Smooth muscle cell (in vitro differentiated cells): ENCODE data around the gene MVB12A. TPM values are rescaled to one million over a fixed set of nuclear protein-coding genes. Genes with fewer than 3 reads are reported as not detected.
A peak's percentile ranks its signal among the peaks of the same experiment; 100 is the strongest.

Experiments
- DNase-seq: peaks from one replicate; lab custom pipeline; 2025; ENCODE audit not compliant: unreplicated experiment; lab: John Stamatoyannopoulos, UW
- H2AFZ ChIP-seq: fragments of 200-600 bp; sonication (generic); 2 replicates; pipeline ENCODE4 v1.6.0; 2016; ENCODE audit warnings: antibody characterized with exemption, low read depth, mild to moderate bottlenecking
- H3F3A ChIP-seq: fragments of 200-600 bp; sonication (generic); 2 replicates; pipeline ENCODE4 v1.6.0; 2017; ENCODE audit warnings: antibody characterized with exemption, low read depth
- H3K27ac ChIP-seq: fragments of 200-600 bp; sonication (generic); 2 replicates; pipeline ENCODE4 v1.5.1; 2016; ENCODE audit warnings: low read depth, mild to moderate bottlenecking
- H3K27me3 ChIP-seq: fragments of 200-600 bp; sonication (generic); 2 replicates; pipeline ENCODE4 v1.6.1; 2016; ENCODE audit warnings: low read depth, mild to moderate bottlenecking
- H3K36me3 ChIP-seq: fragments of 200-600 bp; sonication (generic); 2 replicates; pipeline ENCODE4 v1.5.1; 2016; ENCODE audit warnings: low read depth
- H3K4me1 ChIP-seq: fragments of 200-600 bp; sonication (generic); 2 replicates; pipeline ENCODE4 v1.5.1; 2016; ENCODE audit warnings: low read depth
- H3K4me2 ChIP-seq: fragments of 200-600 bp; sonication (generic); 2 replicates; pipeline ENCODE4 v1.6.0; 2016; ENCODE audit warnings: mild to moderate bottlenecking
- H3K4me3 ChIP-seq: fragments of 200-600 bp; sonication (generic); 2 replicates; pipeline ENCODE4 v1.5.1; 2016; ENCODE audit warnings: mild to moderate bottlenecking
- H3K79me2 ChIP-seq: fragments of 200-600 bp; sonication (generic); 2 replicates; pipeline ENCODE4 v1.6.0; 2016; ENCODE audit warnings: low read depth, mild to moderate bottlenecking
- H3K9ac ChIP-seq: fragments of 200-600 bp; sonication (generic); 2 replicates; pipeline ENCODE4 v1.6.0; 2016; ENCODE audit warnings: low read depth
- H3K9me3 ChIP-seq: fragments of 200-600 bp; sonication (generic); replicated peaks from 2 replicates; pipeline ENCODE4 v1.5.1; 2016; ENCODE audit warnings: low read depth
- H4K20me1 ChIP-seq: fragments of 200-600 bp; sonication (generic); 2 replicates; pipeline ENCODE4 v1.6.0; 2016; ENCODE audit warnings: low read depth
- CTCF ChIP-seq: fragments of 200-600 bp; sonication (generic); IDR thresholded peaks from 2 replicates; pipeline ENCODE4 v1.5.1; 2017; ENCODE audit warnings: borderline replicate concordance, mild to moderate bottlenecking, antibody characterized with exemption; ENCODE audit not compliant: insufficient read depth, poor library complexity, severe bottlenecking
- WGBS: methylation state at CpG from one replicate; pipeline ENCODE4 v1.1.7; 2016; ENCODE audit warnings: low lambda C conversion rate; 5-methylcytosine and 5-hydroxymethylcytosine counted together
- polyA plus RNA-seq: library from polyadenylated mRNA; unstranded; fragments of >200 nt; fragmentation: Nextera tagmentation; extraction: Ambion mirVana; gene quantifications from 2 replicates; pipeline ENCODE4 v1.2.1, GENCODE V29; 2016
- total RNA-seq: library from RNA; depleted of rRNA; stranded (reverse); fragments of >200 nt; gene quantifications from 2 replicates; pipeline ENCODE4 v1.2.3, GENCODE V29; 2014

MVB12A gene
- total and polyA plus RNA-seq, 2 experiments from 2014 or later, result 68.1 to 98.1 TPM

GRCh38 chr19:17402982-17403855 is 16.6 kb upstream of the MVB12A start:
- no peaks in the 10 kb centered on the region for H3F3A ChIP-seq
- no peak for DNase-seq
- 56% methylated on average over 16 of the region's 36 CpGs for WGBS
- peak overlapping the region; percentile 68 for H3K4me2 ChIP-seq
- H3K79me2 ChIP-seq, result no peaks in the 10 kb centered on the region
- H4K20me1 ChIP-seq, result no peaks in the 10 kb centered on the region
- TF ChIP-seq CTCF, result no peak
- H3K36me3 ChIP-seq, result no peaks in the 10 kb centered on the region
- H3K4me3 ChIP-seq, result peak overlapping the region; percentile 26
- H3K9me3 ChIP-seq, result no peaks in the 10 kb centered on the region
- peaks cover 15% of the 10 kb centered on the region for H3K4me1 ChIP-seq
- H3K9ac ChIP-seq, result no peak overlapping the region
- no peak overlapping the region for H2AFZ ChIP-seq
- no peak overlapping the region for H3K27ac ChIP-seq
- H3K27me3 ChIP-seq, result no peaks in the 10 kb centered on the region

GRCh38 chr19:17404015-17404414 is 15.8 kb upstream of the MVB12A start:
- H4K20me1 ChIP-seq, result no peaks in the 10 kb centered on the region
- no peak for TF ChIP-seq CTCF
- DNase-seq, result no peak
- peak overlapping the region; percentile 68 for H3K4me2 ChIP-seq
- H3K9ac ChIP-seq, result no peak overlapping the region
- no peak overlapping the region for H3K27ac ChIP-seq
- H3K4me3 ChIP-seq, result no peak overlapping the region
- WGBS, result 100% methylated on average over 1 of the region's 6 CpGs
- H3K79me2 ChIP-seq, result no peaks in the 10 kb centered on the region
- no peak overlapping the region for H2AFZ ChIP-seq
- H3K36me3 ChIP-seq, result no peaks in the 10 kb centered on the region
- peaks cover 15% of the 10 kb centered on the region for H3K4me1 ChIP-seq
- no peaks in the 10 kb centered on the region for H3K27me3 ChIP-seq
- no peaks in the 10 kb centered on the region for H3F3A ChIP-seq
- H3K9me3 ChIP-seq, result no peaks in the 10 kb centered on the region

- no peak for TF ChIP-seq CTCF
- no peak overlapping the region for H2AFZ ChIP-seq
- no peak overlapping the region for H3K9ac ChIP-seq
- no peaks in the 10 kb centered on the region for H3F3A ChIP-seq
- H3K9me3 ChIP-seq, result no peaks in the 10 kb centered on the region
- DNase-seq, result no peak
- no peaks in the 10 kb centered on the region for H3K36me3 ChIP-seq
- no peaks in the 10 kb centered on the region for H3K79me2 ChIP-seq
- H3K4me3 ChIP-seq, result no peak overlapping the region
- peaks cover 15% of the 10 kb centered on the region for H3K4me1 ChIP-seq
- no peaks in the 10 kb centered on the region for H4K20me1 ChIP-seq
- no peaks in the 10 kb centered on the region for H3K27me3 ChIP-seq
- H3K4me2 ChIP-seq, result no peak overlapping the region
- no peak overlapping the region for H3K27ac ChIP-seq
- WGBS, result 96% methylated on average over 7 of the region's 7 CpGs
These were observed 15.1 kb upstream of the MVB12A start for GRCh38 chr19:17404621-17405249.
